GM12891 (cell line): Measurements from ENCODE around the gene SSH3.

ENCODE experiments used
- PAX5 ChIP-seq: IDR thresholded peaks from 2 replicates; pipeline ENCODE4 v1.6.1; 2011; ENCODE audit warnings: low read length, moderate library complexity, mild to moderate bottlenecking; ENCODE audit not compliant: insufficient read depth, severe bottlenecking
- POLR2A ChIP-seq: IDR thresholded peaks from 2 replicates; pipeline ENCODE4 v1.6.1; 2011; ENCODE audit warnings: low read depth, low read length, control low read depth
- POLR2AphosphoS5 ChIP-seq: IDR thresholded peaks from 2 replicates; pipeline ENCODE4 v1.6.1; 2011; ENCODE audit warnings: low read depth, low read length, control low read depth
- POU2F2 ChIP-seq: IDR thresholded peaks from 2 replicates; pipeline ENCODE4 v1.6.1; 2011; ENCODE audit warnings: low read depth, mild to moderate bottlenecking, control low read depth, low read length, moderate library complexity
- TAF1 ChIP-seq: IDR thresholded peaks from 2 replicates; pipeline ENCODE4 v1.6.1; 2011; ENCODE audit warnings: low read depth, low read length, control low read depth

GRCh38 chr11:67289226-67289650 is 14.1 kb upstream of the SSH3 start, which contains the start of gene ANKRD13D:
- TF ChIP-seq POLR2A: no peak
- TF ChIP-seq POLR2AphosphoS5: no peak
- no peak for TF ChIP-seq TAF1
- TF ChIP-seq POU2F2: no peak
- no peak for TF ChIP-seq PAX5
